Large intestine (tissue), 3 donors: ENCODE results near the gene PRKACA. TPM values are rescaled to one million over a fixed set of nuclear protein-coding genes. Genes with fewer than 3 reads are reported as not detected.

ENCODE experiments used
- DNase-seq, 2 donors: peaks; one replicate each; pipeline versions ENCODE4 v3.0.0 to v3.0.0-alpha.2; 2013
- H3K27ac ChIP-seq: one replicate; pipeline ENCODE4 v1.5.1; 2013; ENCODE audit warnings: low read length
- H3K27me3 ChIP-seq: 2 replicates; pipeline ENCODE4 v1.6.1; 2013; ENCODE audit warnings: low read length; ENCODE audit not compliant: control insufficient read depth, insufficient read depth
- H3K36me3 ChIP-seq: 2 replicates; pipeline ENCODE4 v1.6.1; 2013; ENCODE audit warnings: low read length; ENCODE audit not compliant: control insufficient read depth, insufficient read depth
- H3K4me1 ChIP-seq: one replicate; pipeline ENCODE4 v1.6.1; 2013; ENCODE audit warnings: low read length; ENCODE audit not compliant: control insufficient read depth, insufficient read depth
- H3K4me3 ChIP-seq: one replicate; pipeline ENCODE4 v1.5.1; 2013; ENCODE audit warnings: low read length
- H3K9me3 ChIP-seq: one replicate; pipeline ENCODE4 v1.6.1; 2013; ENCODE audit warnings: mild to moderate bottlenecking, low read depth, low read length, moderate library complexity; ENCODE audit not compliant: control insufficient read depth
- WGBS: methylation state at CpG from one replicate; pipeline ENCODE4 v1.1.5; 2013; ENCODE audit warnings: low lambda C conversion rate; ENCODE audit not compliant: insufficient coverage; 5-methylcytosine and 5-hydroxymethylcytosine counted together
- polyA plus RNA-seq: library from polyadenylated mRNA; unstranded; fragments of 120-200 nt; gene quantifications from one replicate; pipeline ENCODE4 v1.2.1, GENCODE V29; 2013

The PRKACA gene
- polyA plus RNA-seq, 1 donor, result 66.7 TPM

DNA sequence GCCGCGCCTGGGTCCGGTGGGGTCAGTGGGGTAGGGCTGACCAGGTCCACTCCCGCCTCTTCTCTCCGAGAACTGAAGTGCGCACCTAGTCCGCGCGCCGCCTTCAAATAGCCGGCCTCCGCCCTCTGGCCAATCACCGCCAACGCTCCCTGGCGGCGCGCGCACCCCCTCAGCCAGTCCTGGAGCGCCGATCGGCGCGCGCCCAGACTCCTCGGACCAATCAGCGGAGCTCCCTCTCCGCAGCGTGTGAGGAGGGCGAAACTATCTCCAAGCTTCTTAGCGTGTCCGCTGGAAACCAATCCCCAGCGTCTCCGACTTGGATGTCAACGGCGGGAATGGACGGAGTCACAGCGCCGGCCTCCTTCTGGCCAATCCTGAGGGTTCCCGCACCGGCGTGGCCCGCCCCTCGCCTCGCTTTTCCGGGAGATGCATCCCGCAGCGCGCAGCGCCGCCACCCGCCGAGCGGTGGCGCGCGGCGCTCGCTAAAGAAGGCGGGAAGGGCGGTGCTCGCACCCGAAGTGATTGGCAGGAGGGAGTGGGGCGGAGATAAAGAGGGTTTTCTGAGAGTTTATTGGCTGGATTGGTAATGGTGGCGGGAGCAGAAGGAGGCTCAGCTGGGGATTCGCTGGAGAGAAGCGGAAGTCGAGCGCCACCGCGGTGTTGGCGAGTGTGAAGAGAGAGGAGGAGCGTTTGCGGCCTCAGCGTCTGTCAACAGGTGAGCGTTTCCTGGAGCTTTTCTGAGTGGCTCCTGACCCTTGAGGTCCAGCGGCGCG, 19.1 kb upstream of the PRKACA start, which contains the start of gene ASF1B:
ASF1B (minus strand) TSS at position 81 of the 773 bp plus-strand sequence. CDS start 133 bp downstream, outside the sequence.
- Histone ChIP-seq H3K27me3 (no peaks in the 10 kb centered on the region), H3K9me3 (no peaks in the 10 kb centered on the region), H3K4me1 (peaks cover 10% of the 10 kb centered on the region), H3K36me3 (no peaks in the 10 kb centered on the region), H3K27ac (peak within 1 kb of the TSS; percentile 97), H3K4me3 (peak within 1 kb of the TSS; percentile 83)
- peak; percentile 100 for DNase-seq
- WGBS, result no CpG with 5 or more reads among the region's 78 CpGs

DNA sequence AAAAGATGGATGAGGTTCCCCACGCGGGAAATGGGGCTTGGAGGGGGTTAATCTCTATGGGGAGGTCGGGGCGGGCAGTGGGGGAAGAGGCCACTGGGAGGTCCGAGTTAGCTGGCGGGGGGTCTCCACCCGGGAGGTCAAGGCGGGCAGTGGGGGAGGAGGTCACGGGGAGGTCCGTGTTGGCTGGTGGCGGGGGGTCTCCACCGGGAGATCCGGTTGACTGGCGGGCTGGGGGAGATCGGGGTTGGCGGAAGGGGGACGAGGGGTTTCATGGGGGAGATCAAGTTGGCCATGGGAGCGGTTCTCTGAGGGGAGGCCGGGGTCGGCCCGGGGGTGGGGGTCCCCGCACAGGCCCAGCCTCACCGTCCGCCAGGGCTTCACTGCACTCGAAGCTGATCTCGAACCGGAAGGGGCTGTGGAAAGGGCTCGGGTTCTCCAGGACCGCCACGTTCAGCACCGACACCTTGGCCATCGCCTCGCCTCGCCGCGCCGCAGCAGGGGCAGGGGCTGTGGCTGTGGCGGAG, 18.5 kb upstream of the PRKACA start:
- Histone ChIP-seq H3K4me1 (peaks cover 10% of the 10 kb centered on the region), H3K4me3 (peak overlapping the region; percentile 69), H3K9me3 (no peaks in the 10 kb centered on the region), H3K27me3 (no peaks in the 10 kb centered on the region), H3K27ac (no peak overlapping the region), H3K36me3 (no peaks in the 10 kb centered on the region)
- WGBS, result no CpG with 5 or more reads among the region's 38 CpGs
- DNase-seq, result no peak

DNA sequence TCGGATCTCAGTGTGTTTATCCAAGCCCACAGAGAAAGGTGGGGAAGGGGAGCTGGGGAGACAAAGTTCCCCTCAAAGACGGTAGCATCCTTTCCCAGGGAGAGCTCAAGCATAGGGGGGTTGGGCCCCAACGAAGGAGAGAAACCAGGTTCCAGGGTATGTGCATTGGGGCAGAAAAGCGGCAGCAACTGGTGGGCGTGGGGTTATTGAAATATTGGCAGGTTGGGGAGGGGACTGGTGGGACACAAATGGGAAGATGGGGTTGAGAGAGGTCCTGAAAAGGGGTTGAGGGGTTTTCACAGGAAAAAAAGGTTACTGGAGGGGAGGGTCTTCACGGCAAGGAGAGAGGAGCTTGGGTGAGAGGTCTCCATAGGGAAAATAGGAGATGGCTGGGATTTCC, 17.8 kb upstream of the PRKACA start:
- no peaks in the 10 kb centered on the region for H3K9me3 ChIP-seq
- peaks cover 10% of the 10 kb centered on the region for H3K4me1 ChIP-seq
- DNase-seq, result no peak
- peak overlapping the region; percentile 69 for H3K4me3 ChIP-seq
- H3K36me3 ChIP-seq, result no peaks in the 10 kb centered on the region
- no peaks in the 10 kb centered on the region for H3K27me3 ChIP-seq
- no peak overlapping the region for H3K27ac ChIP-seq
- WGBS, result 40% methylated on average over 2 of the region's 6 CpGs

DNA sequence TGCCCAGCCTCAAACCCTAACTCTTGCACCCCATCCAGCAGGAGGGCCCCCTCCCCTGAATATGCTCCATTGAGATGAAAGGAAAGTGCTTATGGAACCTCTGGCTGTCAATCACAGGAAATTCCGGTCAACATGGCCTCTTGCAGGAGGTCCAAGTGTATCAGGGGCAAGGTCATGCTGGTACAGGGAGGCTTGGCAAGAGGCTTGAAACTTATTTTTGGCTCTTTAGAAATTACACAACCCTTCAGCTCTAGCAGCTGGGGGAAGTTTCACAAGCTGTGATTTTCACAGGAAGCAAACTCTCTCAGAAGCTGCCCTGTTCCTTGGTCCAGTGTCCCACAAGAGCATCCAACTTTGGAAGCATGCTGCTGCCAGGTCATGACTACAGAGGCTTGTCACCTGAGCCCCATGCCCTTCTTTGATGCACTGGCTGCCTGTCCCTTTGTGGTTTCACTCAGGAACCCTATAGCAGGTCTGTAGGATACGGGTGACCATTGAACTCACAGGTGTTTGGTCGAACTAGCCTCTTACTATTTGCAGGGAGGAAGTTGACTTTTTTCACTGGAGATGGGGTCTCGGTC, 10.5 kb upstream of the PRKACA start:
- Histone ChIP-seq H3K36me3 (peaks cover 2% of the 10 kb centered on the region), H3K27ac (no peak overlapping the region), H3K4me1 (no peaks in the 10 kb centered on the region), H3K4me3 (no peak overlapping the region), H3K27me3 (no peaks in the 10 kb centered on the region), H3K9me3 (no peaks in the 10 kb centered on the region)
- WGBS, result no CpG with 5 or more reads among the region's 4 CpGs
- no peak for DNase-seq

DNA sequence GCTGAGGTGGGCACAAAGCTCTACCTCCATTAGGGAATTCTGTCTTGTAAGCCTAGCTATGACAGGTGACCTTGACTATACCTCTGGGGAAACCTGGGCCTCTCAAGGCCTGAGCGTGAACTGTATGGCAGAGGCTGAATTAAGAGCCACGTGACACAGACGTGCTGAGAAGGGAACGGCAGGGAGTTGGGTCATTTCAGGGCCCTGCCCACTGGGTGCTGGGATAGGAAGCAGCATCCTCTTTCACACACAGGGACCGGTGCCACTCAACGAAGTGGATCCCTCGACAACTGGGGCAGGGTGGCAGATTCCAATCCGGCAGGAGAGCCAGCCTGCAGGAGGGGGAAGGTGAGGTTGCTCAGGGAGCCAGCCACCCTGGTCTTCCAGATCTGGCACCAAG, 9.6 kb upstream of the PRKACA start:
- no peaks in the 10 kb centered on the region for H3K4me1 ChIP-seq
- no peak overlapping the region for H3K4me3 ChIP-seq
- H3K36me3 ChIP-seq, result peaks cover 2% of the 10 kb centered on the region
- H3K27me3 ChIP-seq, result no peaks in the 10 kb centered on the region
- WGBS, result 65% methylated on average over 2 of the region's 8 CpGs
- H3K27ac ChIP-seq, result no peak overlapping the region
- H3K9me3 ChIP-seq, result no peaks in the 10 kb centered on the region
- peak; percentile 44 to 67 for DNase-seq

DNA sequence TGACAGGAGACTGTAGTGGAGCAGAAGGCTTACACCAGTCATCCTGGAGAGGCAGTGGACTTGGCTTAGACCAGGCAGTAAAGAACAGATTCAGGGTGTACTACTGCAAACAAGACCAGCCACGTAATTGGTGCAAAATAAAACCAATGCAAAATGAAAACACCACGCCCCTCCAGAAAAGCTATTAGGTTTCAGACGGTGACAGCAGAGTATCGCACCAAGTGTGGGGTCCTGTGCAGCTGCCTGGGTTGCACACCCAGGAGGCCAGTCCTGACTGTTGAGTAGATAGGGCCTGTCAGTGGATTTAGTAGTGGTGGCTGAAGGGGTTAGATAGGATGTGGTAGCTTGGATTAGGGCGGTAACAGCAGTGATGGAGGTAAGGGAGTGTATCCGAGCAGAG, 5.4 kb upstream of the PRKACA start:
- WGBS, result no CpG with 5 or more reads among the region's 6 CpGs
- Histone ChIP-seq H3K27ac (no peak overlapping the region), H3K27me3 (no peaks in the 10 kb centered on the region), H3K36me3 (peaks cover 2% of the 10 kb centered on the region), H3K9me3 (no peaks in the 10 kb centered on the region), H3K4me3 (no peak overlapping the region), H3K4me1 (peaks cover 17% of the 10 kb centered on the region)
- no peak for DNase-seq

DNA sequence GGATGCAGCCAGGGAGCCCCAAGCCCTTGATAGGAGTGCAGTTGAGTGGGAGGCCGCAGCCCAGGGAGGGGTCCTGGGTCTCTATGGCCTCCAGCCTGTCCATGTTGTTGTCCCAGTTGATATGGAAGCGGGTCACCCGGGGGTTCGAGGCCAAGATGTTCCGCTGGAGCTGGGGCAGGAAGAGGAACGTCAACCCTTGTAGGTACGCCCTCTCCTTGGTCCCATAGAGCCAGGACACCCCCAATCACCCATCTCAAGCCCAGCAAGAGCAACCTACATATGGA, 2.9 kb upstream of the PRKACA start:
- Histone ChIP-seq H3K9me3 (no peaks in the 10 kb centered on the region), H3K4me3 (no peak overlapping the region), H3K27ac (no peak overlapping the region), H3K27me3 (no peaks in the 10 kb centered on the region), H3K36me3 (peaks cover 2% of the 10 kb centered on the region), H3K4me1 (peaks cover 17% of the 10 kb centered on the region)
- 100% methylated on average over 2 of the region's 7 CpGs for WGBS
- no peak for DNase-seq

DNA sequence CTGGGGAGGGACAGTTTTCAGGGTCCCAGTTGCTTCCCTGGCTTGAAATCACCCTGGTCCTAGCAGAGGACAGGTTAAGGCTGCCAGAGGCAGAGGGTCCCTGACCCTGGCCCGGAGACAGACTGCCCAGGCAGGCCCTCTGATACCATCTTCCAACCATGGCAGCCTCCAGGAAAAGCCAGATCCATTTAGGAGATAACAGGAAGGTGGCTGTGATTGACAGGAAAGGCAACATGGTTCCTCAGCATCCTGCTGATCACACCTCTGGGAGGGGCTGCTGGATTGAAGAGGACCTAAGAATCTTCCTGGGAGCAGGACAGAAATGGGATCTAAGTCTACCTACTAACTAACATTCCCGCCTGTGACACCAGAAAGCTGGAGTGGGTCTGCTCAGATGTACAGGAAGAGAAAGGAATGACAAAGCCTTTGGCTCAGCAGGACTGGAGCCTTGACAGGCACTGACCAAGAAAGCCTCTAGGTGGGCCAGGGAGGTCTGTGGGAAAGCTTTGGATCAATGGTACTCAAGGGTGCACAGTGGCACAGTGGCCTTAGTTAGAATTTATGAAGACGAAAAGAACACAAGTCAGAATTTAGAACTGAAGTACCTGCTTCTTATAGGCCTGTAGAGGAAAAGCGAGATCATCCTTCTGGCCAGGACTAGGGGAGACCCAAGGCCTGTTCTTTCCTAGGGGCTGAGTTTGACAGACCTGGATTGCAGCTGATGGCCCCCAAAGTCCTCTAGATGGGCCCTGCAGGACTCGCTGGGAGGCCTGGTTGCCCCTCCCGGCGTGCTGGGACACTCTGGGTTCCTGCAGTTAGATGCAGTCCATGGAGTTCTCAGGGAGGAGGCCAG, 2.3 kb upstream of the PRKACA start:
- no peaks in the 10 kb centered on the region for H3K27me3 ChIP-seq
- no peak overlapping the region for H3K4me3 ChIP-seq
- H3K9me3 ChIP-seq, result no peaks in the 10 kb centered on the region
- peak overlapping the region; percentile 98 for H3K27ac ChIP-seq
- WGBS, result no CpG with 5 or more reads among the region's 7 CpGs
- H3K4me1 ChIP-seq, result peaks cover 17% of the 10 kb centered on the region
- peaks cover 2% of the 10 kb centered on the region for H3K36me3 ChIP-seq
- DNase-seq, result no peak

DNA sequence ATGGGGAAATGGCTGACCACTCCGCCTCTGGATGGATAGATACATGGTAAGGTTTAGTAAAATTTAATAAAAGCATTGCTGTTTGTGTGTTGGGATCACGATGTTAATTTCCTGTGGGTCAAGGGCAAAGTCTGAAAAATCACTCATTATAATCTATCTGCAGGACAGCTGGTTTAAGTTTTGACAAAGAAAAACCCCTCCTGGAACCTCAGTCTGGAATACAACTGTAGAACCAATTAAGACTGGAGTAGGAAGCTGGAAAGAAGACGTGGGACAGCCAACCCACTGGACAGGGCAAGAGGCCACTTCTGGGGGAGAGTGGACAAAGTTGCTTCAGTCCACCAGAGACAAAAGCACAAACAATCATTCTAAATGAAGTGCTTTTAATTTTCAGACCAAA, 1.6 kb upstream of the PRKACA start:
- Histone ChIP-seq H3K9me3 (no peaks in the 10 kb centered on the region), H3K27me3 (no peaks in the 10 kb centered on the region), H3K27ac (peak overlapping the region; percentile 98), H3K36me3 (no peaks in the 10 kb centered on the region), H3K4me3 (peak overlapping the region; percentile 59), H3K4me1 (peaks cover 17% of the 10 kb centered on the region)
- no peak for DNase-seq
- WGBS, result no CpG with 5 or more reads among the region's 3 CpGs
